ENCODE measurements around the gene MSL1.

GRCh38 chr17:40106760-40107521 lies 14.8 kb upstream of the MSL1 start:
- no peak for TF ChIP-seq CTCF (IDR thresholded peaks at IDR 0.05)
- TF ChIP-seq ZFX (IDR thresholded peaks at IDR 0.05; ENCODE audit: borderline replicate concordance): no peak

All from 22Rv1 (cell line).